ENCODE data around the gene ADGRF3. TPM values are rescaled to one million over a fixed set of nuclear protein-coding genes. Genes with fewer than 3 reads are reported as not detected.

ADGRF3 gene
- total and polyA plus RNA-seq, 9 of the 15 experiments (the other 6 are each of a cell fraction or from before 2014, with no cell fraction given), result 0.04 to 0.54 (median 0.16) TPM; not detected in 2

- H3K9ac ChIP-seq (ENCODE audit: insufficient read depth in 1 of 2, low read depth in 2 of 2, low read length in 2 of 2), result peak within 1 kb of the TSS; percentile 96 to 99
- peak within 1 kb of the TSS; percentile 81 for H2AFZ ChIP-seq (ENCODE audit: low read depth, low read length)
- H3K27ac ChIP-seq (ENCODE audit: extremely low read depth, low read depth, low read length), result peak within 1 kb of the TSS; percentile 97
- H3K36me3 ChIP-seq (ENCODE audit: control insufficient read depth, insufficient read depth, low read length), result peaks cover 2% of the 10 kb centered on the region; the same call in 1 of the 3 replicates
- ChIA-PET CTCF (ENCODE audit: low intra/inter-chr PET ratio) (no interaction called here), POLR2A (interaction anchor here (0.6 to 5.4 kb wide), 12 partner anchors 9 to 423 kb away, joined by 3 to 64 read pairs (median 4); no protein-coding TSS in a partner anchor)
- peak; percentile 89 for ATAC-seq
- no peaks in the 10 kb centered on the region for H3K9me3 ChIP-seq (replicated peaks; ENCODE audit: control insufficient read depth, insufficient read depth, low read depth, low read length)
- DNase-seq (ENCODE audit: extremely low read depth in 1 of 4, low spot score in 3 of 4), result peak; percentile 98 to 99 (median 99)
- no peaks in the 10 kb centered on the region for H3K9me1 ChIP-seq (ENCODE audit: control insufficient read depth, insufficient read depth, low read length)
- H3K4me2 ChIP-seq (ENCODE audit: insufficient read depth, low read length), result peak within 1 kb of the TSS; percentile 98
- H4K20me1 ChIP-seq (replicated peaks; ENCODE audit: control insufficient read depth, insufficient read depth, low read length), result no peaks in the 10 kb centered on the region
- WGBS (ENCODE audit: insufficient coverage, low coverage, missing lambda C conversion rate), result under 1% methylated on average over 75 of the region's 80 CpGs
- in situ Hi-C loops (cut with MboI), result no loop called here
- intact Hi-C loops (cut with micrococcal nuclease), result loop anchor here (1.0 to 5.0 kb wide), 3 partner anchors 10 to 103 kb away; partner anchors contain the start of genes HADHA and HADHB
- FAIRE-seq, result peak; percentile 98
- no TSS peak for BruUV-seq (replicated peaks)
- peaks cover 73% of the 10 kb centered on the region for H3K79me2 ChIP-seq (ENCODE audit: control insufficient read depth, insufficient read depth, low read length)
- no peaks in the 10 kb centered on the region for H3K27me3 ChIP-seq (ENCODE audit: control insufficient read depth in 2 of 2, insufficient read depth in 2 of 2, low read length in 2 of 2)
- peak within 1 kb of the TSS; percentile 86 for H3K4me3 ChIP-seq
- peaks cover 18 to 19% of the 10 kb centered on the region in 2 experiments for H3K4me1 ChIP-seq (replicated peaks in 1 of 2; ENCODE audit: control insufficient read depth in 2 of 2, insufficient read depth in 2 of 2, low read length in 2 of 2)
- TF ChIP-seq CUX1 (CRISPR knock-in tag; IDR thresholded peaks at IDR 0.05) (no peak), RNF219 (CRISPR knock-in tag; IDR thresholded peaks at IDR 0.05) (0 out of 2 replicates have a peak, but pooled peaks have one; percentile 21), ZBED1 (IDR thresholded peaks at IDR 0.05) (no peak; the same call in 1 of the 2 replicates), BRF1 (IDR thresholded peaks at IDR 0.05; ENCODE audit: borderline replicate concordance, extremely low read depth, insufficient read length) (no peak), XRCC4 (IDR thresholded peaks at IDR 0.05; ENCODE audit: extremely low read depth, insufficient read depth, insufficient read length) (no peak), TEAD2 (tag; IDR thresholded peaks at IDR 0.05) (no peak), NR3C1 (CRISPR knock-in tag; IDR thresholded peaks at IDR 0.05) (no peak), HMGXB4 (CRISPR knock-in tag; IDR thresholded peaks at IDR 0.05) (0 out of 2 replicates have a peak, but pooled peaks have one; percentile 34), NUFIP1 (IDR thresholded peaks at IDR 0.05; ENCODE audit: partially characterized antibody) (no peak), YY1 (IDR thresholded peaks at IDR 0.05; ENCODE audit: borderline replicate concordance in 1 of 3, control insufficient read depth in 1 of 3, extremely low read depth in 1 of 3, insufficient read depth in 3 of 3, insufficient read length in 1 of 3, insufficient replicate concordance in 2 of 3, low read depth in 1 of 3, low read length in 2 of 3) (peak in 2 of 3 experiments; percentile 31 to 70)
Observed at GRCh38 chr2:26345545-26346453, 790 bp downstream of the ADGRF3 start, which contains the start of gene SELENOI. TSS of gene SELENOI (plus strand) at chr2:26346143. CDS start at chr2:26346233, 90 bp downstream.
